ENCODE measurements around the gene CDH4. TPM values are rescaled to one million over a fixed set of nuclear protein-coding genes. Genes with fewer than 3 reads are reported as not detected.

The CDH4 gene
- total RNA-seq, 1 donor from 2014 or later: 0.23 TPM

GRCh38 chr20:61256365-61256764, 4.3 kb downstream of the CDH4 start:
- no peak for TF ChIP-seq CTCF (IDR thresholded peaks at IDR 0.05; ENCODE audit: unreplicated experiment)
- Mint-ChIP-seq H3K36me3 (ENCODE audit: low read depth, unreplicated experiment) (no peaks in the 10 kb centered on the region), H3K9me3 (ENCODE audit: unreplicated experiment) (no peaks in the 10 kb centered on the region), H3K27me3 (ENCODE audit: unreplicated experiment) (peaks cover 15% of the 10 kb centered on the region), H3K4me1 (ENCODE audit: unreplicated experiment) (peaks cover 15% of the 10 kb centered on the region), H3K27ac (ENCODE audit: unreplicated experiment) (no peak overlapping the region), H3K4me3 (ENCODE audit: unreplicated experiment) (no peak overlapping the region)
- no peak for DNase-seq (ENCODE audit: low spot score)

GRCh38 chr20:61256824-61257223, 4.8 kb downstream of the CDH4 start:
- Mint-ChIP-seq H3K36me3 (ENCODE audit: low read depth, unreplicated experiment) (no peaks in the 10 kb centered on the region), H3K4me1 (ENCODE audit: unreplicated experiment) (peaks cover 15% of the 10 kb centered on the region), H3K27ac (ENCODE audit: unreplicated experiment) (no peak overlapping the region), H3K27me3 (ENCODE audit: unreplicated experiment) (peaks cover 12% of the 10 kb centered on the region), H3K9me3 (ENCODE audit: unreplicated experiment) (no peaks in the 10 kb centered on the region), H3K4me3 (ENCODE audit: unreplicated experiment) (no peak overlapping the region)
- TF ChIP-seq CTCF (IDR thresholded peaks at IDR 0.05; ENCODE audit: unreplicated experiment): no peak
- no peak for DNase-seq (ENCODE audit: low spot score)

GRCh38 chr20:61257611-61258010, 5.5 kb downstream of the CDH4 start:
- Mint-ChIP-seq H3K4me3 (ENCODE audit: unreplicated experiment) (no peak overlapping the region), H3K9me3 (ENCODE audit: unreplicated experiment) (no peaks in the 10 kb centered on the region), H3K4me1 (ENCODE audit: unreplicated experiment) (peaks cover 15% of the 10 kb centered on the region), H3K27ac (ENCODE audit: unreplicated experiment) (no peak overlapping the region), H3K36me3 (ENCODE audit: low read depth, unreplicated experiment) (no peaks in the 10 kb centered on the region), H3K27me3 (ENCODE audit: unreplicated experiment) (peaks cover 12% of the 10 kb centered on the region)
- no peak for TF ChIP-seq CTCF (IDR thresholded peaks at IDR 0.05; ENCODE audit: unreplicated experiment)
- DNase-seq (ENCODE audit: low spot score): no peak

DNA sequence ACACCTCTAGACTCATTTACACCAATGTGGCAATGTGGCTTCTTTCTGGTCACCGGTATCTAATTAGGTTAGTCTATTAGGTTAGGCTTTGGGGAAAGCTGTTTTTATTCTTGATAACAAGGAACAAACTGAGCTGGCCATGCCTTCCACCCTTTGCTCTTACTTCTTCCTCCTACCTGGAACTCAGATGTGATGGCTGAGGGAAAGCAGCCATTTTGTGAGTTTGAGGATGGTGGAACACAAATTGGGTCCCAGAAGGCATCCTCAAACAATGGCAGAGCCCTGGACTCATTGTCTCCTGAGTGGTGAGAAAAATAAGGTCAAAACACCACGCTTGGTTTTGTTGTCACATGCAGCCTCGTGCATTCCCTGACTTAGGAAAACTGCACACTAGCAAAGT, 7.7 kb downstream of the CDH4 start:
- no peak for TF ChIP-seq CTCF (IDR thresholded peaks at IDR 0.05; ENCODE audit: unreplicated experiment)
- Mint-ChIP-seq H3K4me1 (ENCODE audit: unreplicated experiment) (peaks cover 8% of the 10 kb centered on the region), H3K36me3 (ENCODE audit: low read depth, unreplicated experiment) (no peaks in the 10 kb centered on the region), H3K27me3 (ENCODE audit: unreplicated experiment) (peaks cover 6% of the 10 kb centered on the region), H3K27ac (ENCODE audit: unreplicated experiment) (no peak overlapping the region), H3K4me3 (ENCODE audit: unreplicated experiment) (no peak overlapping the region), H3K9me3 (ENCODE audit: unreplicated experiment) (no peaks in the 10 kb centered on the region)
- no peak for DNase-seq (ENCODE audit: low spot score)

- TF ChIP-seq CTCF (IDR thresholded peaks at IDR 0.05; ENCODE audit: unreplicated experiment): no peak
- Mint-ChIP-seq H3K27ac (ENCODE audit: unreplicated experiment) (no peak overlapping the region), H3K9me3 (ENCODE audit: unreplicated experiment) (no peaks in the 10 kb centered on the region), H3K36me3 (ENCODE audit: low read depth, unreplicated experiment) (no peaks in the 10 kb centered on the region), H3K4me3 (ENCODE audit: unreplicated experiment) (no peak overlapping the region), H3K4me1 (ENCODE audit: unreplicated experiment) (peaks cover 6% of the 10 kb centered on the region), H3K27me3 (ENCODE audit: unreplicated experiment) (peaks cover 6% of the 10 kb centered on the region)
- no peak for DNase-seq (ENCODE audit: low spot score)
These were observed 8.8 kb downstream of the CDH4 start for GRCh38 chr20:61260905-61261304.

Data from endothelial cell (in vitro differentiated cells).